Neural cell (in vitro differentiated cells): ENCODE results near the gene USP37.

Source experiments
- EZH2 ChIP-seq: fragments of 200-600, 300-800 bp; shearing (Covaris generic), sonication (generic); IDR thresholded peaks from 2 replicates; pipeline ENCODE4 v1.6.1; 2014; ENCODE audit warnings: antibody characterized with exemption, low read length, borderline replicate concordance, mild to moderate bottlenecking; ENCODE audit not compliant: insufficient read depth, poor library complexity, severe bottlenecking
- MXI1 ChIP-seq: fragments of 450-650 bp; conservative IDR thresholded peaks from 2 replicates; pipeline ENCODE4 v1.6.1; 2014; ENCODE audit warnings: antibody characterized with exemption, mild to moderate bottlenecking; ENCODE audit not compliant: poor library complexity, severe bottlenecking
- POLR2AphosphoS5 ChIP-seq: IDR thresholded peaks from 2 replicates; pipeline ENCODE4 v1.6.1; 2012
- RAD21 ChIP-seq: fragments of 450-650 bp; conservative IDR thresholded peaks from 2 replicates; pipeline ENCODE4 v1.6.1; 2014; ENCODE audit warnings: antibody characterized with exemption, mild to moderate bottlenecking, moderate library complexity
- REST ChIP-seq: IDR thresholded peaks from 2 replicates; pipeline ENCODE4 v1.6.1; 2012; ENCODE audit warnings: borderline replicate concordance
- SMC3 ChIP-seq: fragments of 450-650 bp; conservative IDR thresholded peaks from 2 replicates; pipeline ENCODE4 v1.6.1; 2014; ENCODE audit warnings: antibody characterized with exemption, mild to moderate bottlenecking, moderate library complexity; ENCODE audit not compliant: poor library complexity
- TF ChIP-seq, protein P1 (sequence below): fragments of 450-650 bp; IDR thresholded peaks from 2 replicates; pipeline ENCODE4 v1.5.1; 2014; ENCODE audit warnings: antibody characterized with exemption, mild to moderate bottlenecking, moderate library complexity; ENCODE audit not compliant: poor library complexity, severe bottlenecking

DNA sequence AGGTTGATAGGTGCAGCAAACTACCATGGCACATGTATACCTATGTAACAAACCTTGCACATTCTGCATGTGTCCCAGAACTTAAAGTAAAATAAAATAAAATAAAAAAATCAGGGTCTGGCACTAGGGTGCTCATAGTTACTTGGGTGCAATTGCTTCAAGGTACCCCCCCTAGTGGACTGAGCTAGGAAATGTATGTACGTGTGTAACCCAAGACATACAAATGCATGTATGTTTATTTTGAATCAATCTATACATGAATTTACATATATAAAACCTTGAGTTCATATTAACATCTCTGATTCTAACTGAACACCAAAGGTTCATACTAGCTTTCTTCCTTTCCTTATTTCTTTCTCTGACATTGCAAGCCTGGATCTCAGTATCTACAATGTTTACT lies 51.5 kb downstream of the USP37 start:
- no peak for TF ChIP-seq EZH2
- TF ChIP-seq, protein P1, sequence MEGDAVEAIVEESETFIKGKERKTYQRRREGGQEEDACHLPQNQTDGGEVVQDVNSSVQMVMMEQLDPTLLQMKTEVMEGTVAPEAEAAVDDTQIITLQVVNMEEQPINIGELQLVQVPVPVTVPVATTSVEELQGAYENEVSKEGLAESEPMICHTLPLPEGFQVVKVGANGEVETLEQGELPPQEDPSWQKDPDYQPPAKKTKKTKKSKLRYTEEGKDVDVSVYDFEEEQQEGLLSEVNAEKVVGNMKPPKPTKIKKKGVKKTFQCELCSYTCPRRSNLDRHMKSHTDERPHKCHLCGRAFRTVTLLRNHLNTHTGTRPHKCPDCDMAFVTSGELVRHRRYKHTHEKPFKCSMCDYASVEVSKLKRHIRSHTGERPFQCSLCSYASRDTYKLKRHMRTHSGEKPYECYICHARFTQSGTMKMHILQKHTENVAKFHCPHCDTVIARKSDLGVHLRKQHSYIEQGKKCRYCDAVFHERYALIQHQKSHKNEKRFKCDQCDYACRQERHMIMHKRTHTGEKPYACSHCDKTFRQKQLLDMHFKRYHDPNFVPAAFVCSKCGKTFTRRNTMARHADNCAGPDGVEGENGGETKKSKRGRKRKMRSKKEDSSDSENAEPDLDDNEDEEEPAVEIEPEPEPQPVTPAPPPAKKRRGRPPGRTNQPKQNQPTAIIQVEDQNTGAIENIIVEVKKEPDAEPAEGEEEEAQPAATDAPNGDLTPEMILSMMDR = no peak
- no peak for TF ChIP-seq RAD21
- TF ChIP-seq REST = no peak
- no peak for TF ChIP-seq MXI1
- TF ChIP-seq SMC3 = no peak
- TF ChIP-seq POLR2AphosphoS5 = no peak
